Kidney tubule cell (primary cell): ENCODE data around the gene INHA.

Experiments used
- DNase-seq: peaks from one replicate; pipeline ENCODE4 v3.0.0-alpha.2; 2018; ENCODE audit warnings: low spot score

The INHA gene

GRCh38 chr2:219612577-219613286 is 40.6 kb downstream of the INHA start:
- no peak for DNase-seq

- DNase-seq = no peak
Observed at GRCh38 chr2:219613461-219614070, 41.5 kb downstream of the INHA start.

- DNase-seq = no peak
Observed at GRCh38 chr2:219614076-219614860, 42.2 kb downstream of the INHA start.

- DNase-seq = no peak
Observed at GRCh38 chr2:219615036-219615435, 42.9 kb downstream of the INHA start.

- no peak for DNase-seq
Observed at GRCh38 chr2:219615894-219616293, 43.8 kb downstream of the INHA start.

GRCh38 chr2:219616550-219616949 is 44.4 kb downstream of the INHA start:
- DNase-seq = no peak

GRCh38 chr2:219618733-219619122 is 46.6 kb downstream of the INHA start:
- no peak for DNase-seq

GRCh38 chr2:219619235-219619634 is 47.1 kb downstream of the INHA start:
- DNase-seq = no peak

- no peak for DNase-seq
Observed at GRCh38 chr2:219620546-219620945, 48.4 kb downstream of the INHA start.

GRCh38 chr2:219621935-219622334 is 49.8 kb downstream of the INHA start:
- DNase-seq = no peak

GRCh38 chr2:219622472-219622871 is 50.4 kb downstream of the INHA start:
- no peak for DNase-seq

- DNase-seq = no peak
Observed at GRCh38 chr2:219624565-219624964, 52.5 kb downstream of the INHA start.

- no peak for DNase-seq
Observed at GRCh38 chr2:219625179-219625578, 53.1 kb downstream of the INHA start.
